HepG2 (cell line): ENCODE results near the gene FAM184B. TPM values are rescaled to one million over a fixed set of nuclear protein-coding genes. Genes with fewer than 3 reads are reported as not detected.

Source experiments
- CBX5 ChIP-seq: sonication (generic); formaldehyde crosslinking; IDR thresholded peaks from 2 replicates; pipeline ENCODE4 v1.4.0; 2020; ENCODE audit warnings: missing genetic modification reagents, borderline replicate concordance
- FOSL2 ChIP-seq: sonication (generic); formaldehyde crosslinking; IDR thresholded peaks from 2 replicates; pipeline ENCODE4 v1.4.0; 2020; ENCODE audit warnings: missing genetic modification reagents
- FOXO4 ChIP-seq: sonication (generic); formaldehyde crosslinking; conservative IDR thresholded peaks from 2 replicates; pipeline ENCODE4 v1.8.1; 2023; ENCODE audit warnings: missing genetic modification reagents
- MIXL1 ChIP-seq: IDR thresholded peaks from 2 replicates; pipeline ENCODE4 v1.6.1; 2016
- PCBP2 ChIP-seq: fragments of 200-400 bp; formaldehyde crosslinking; optimal IDR thresholded peaks from 2 replicates; pipeline ENCODE3; 2018; ENCODE audit warnings: low read length, low read depth; ENCODE audit not compliant: poor library complexity, severe bottlenecking
- RBFOX2 ChIP-seq: fragments of 200-400 bp; formaldehyde crosslinking; IDR thresholded peaks from 2 replicates; pipeline ENCODE4 v1.6.1; 2017; ENCODE audit warnings: low read depth, mild to moderate bottlenecking, low read length
- RFX5 ChIP-seq: IDR thresholded peaks from 2 replicates; pipeline ENCODE4 v1.6.1; 2011; ENCODE audit warnings: low read depth, low read length, improper control_type of control experiment
- SKIL ChIP-seq: sonication (generic); formaldehyde crosslinking; IDR thresholded peaks from 2 replicates; pipeline ENCODE4 v1.8.0; 2022; ENCODE audit warnings: missing genetic modification reagents, mild to moderate bottlenecking, moderate library complexity, borderline replicate concordance
- SP5 ChIP-seq: IDR thresholded peaks from 2 replicates; pipeline ENCODE4 v1.6.1; 2016; ENCODE audit warnings: low read depth, borderline replicate concordance
- TCF7 ChIP-seq: sonication (generic); IDR thresholded peaks from 2 replicates; pipeline ENCODE4 v1.6.1; 2016; ENCODE audit warnings: antibody characterized with exemption, low read depth
- TEAD3 ChIP-seq: optimal IDR thresholded peaks from 2 replicates; pipeline ENCODE3; 2016; ENCODE audit warnings: borderline replicate concordance
- TMF1 ChIP-seq: sonication (generic); formaldehyde crosslinking; IDR thresholded peaks from 2 replicates; pipeline ENCODE4 v1.8.1; 2022; ENCODE audit warnings: low read depth, missing genetic modification reagents
- ZFP36L1 ChIP-seq: sonication (generic); formaldehyde crosslinking; IDR thresholded peaks from 2 replicates; pipeline ENCODE4 v1.8.0; 2022; ENCODE audit warnings: mild to moderate bottlenecking, missing genetic modification reagents, moderate library complexity
- ZNF12 ChIP-seq: sonication (generic); formaldehyde crosslinking; IDR thresholded peaks from 2 replicates; pipeline ENCODE4 v1.5.0; 2020; ENCODE audit warnings: missing genetic modification reagents
- ZNF543 ChIP-seq: sonication (generic); formaldehyde crosslinking; IDR thresholded peaks from 2 replicates; pipeline ENCODE4 v1.4.0; 2020; ENCODE audit warnings: mild to moderate bottlenecking, missing genetic modification reagents
- ZNF567 ChIP-seq: sonication (generic); formaldehyde crosslinking; IDR thresholded peaks from 2 replicates; pipeline ENCODE4 v1.8.1; 2023; ENCODE audit warnings: mild to moderate bottlenecking, missing genetic modification reagents, borderline replicate concordance
- ZNF782 ChIP-seq: sonication (generic); formaldehyde crosslinking; IDR thresholded peaks from 2 replicates; pipeline ENCODE4 v1.4.0; 2020; ENCODE audit warnings: missing genetic modification reagents, mild to moderate bottlenecking, borderline replicate concordance
- polyA plus RNA-seq, 8 experiments: library from polyadenylated mRNA; depleted of rRNA in 3 of 8; stranded (reverse) in 7 of 8; unstranded in 1 of 8; fragments of >200 nt; fragmentation: Illumina TruSeq in 4 of 8; extraction: Trizol in 4 of 8; gene quantifications; 2 replicates each; pipeline versions ENCODE4 v1.2.1 to v1.2.3, GENCODE V29; 2011 to 2016; ENCODE audit warnings: low read depth in 4 of 8, missing spikeins in 1 of 8, mixed read lengths in 1 of 8; ENCODE audit not compliant: insufficient read depth in 1 of 8
- total RNA-seq, 5 experiments: library from RNA; depleted of rRNA; stranded (reverse); fragments of >200 nt; fragmentation: Illumina TruSeq; extraction: Trizol; gene quantifications; 2 replicates each; pipeline ENCODE4 v1.2.3, GENCODE V29; 2016; ENCODE audit warnings: low read depth in 1 of 5
- TF ChIP-seq, protein P1 (sequence below): IDR thresholded peaks from 2 replicates; pipeline ENCODE4 v1.6.1; 2012; ENCODE audit warnings: low read length, improper control_type of control experiment
- TF ChIP-seq, protein P2 (sequence below): fragments of 450-650 bp; IDR thresholded peaks from 2 replicates; pipeline ENCODE4 v1.6.1; 2017; ENCODE audit warnings: mild to moderate bottlenecking

The FAM184B gene
- total and polyA plus RNA-seq, 2 of the 13 experiments (the other 11 are each of a cell fraction or from before 2014, with no cell fraction given): not detected

GRCh38 chr4:17690898-17691297, 90.5 kb downstream of the FAM184B start (continued):
- TF ChIP-seq FOXO4 (CRISPR knock-in tag) (no peak), ZNF782 (CRISPR knock-in tag) (no peak), SP5 (CRISPR knock-in tag) (no peak), MIXL1 (CRISPR knock-in tag) (no peak), ZFP36L1 (CRISPR knock-in tag) (no peak), ZNF543 (CRISPR knock-in tag) (no peak), RBFOX2 (no peak), TCF7 (peak; percentile 36; the same call in 1 of the 2 replicates), PCBP2 (no peak), CBX5 (no peak), TMF1 (CRISPR knock-in tag) (no peak), RFX5 (no peak), ZNF567 (CRISPR knock-in tag) (no peak), TEAD3 (peak; percentile 36), FOSL2 (CRISPR knock-in tag) (peak; percentile 80), SKIL (no peak), ZNF12 (CRISPR knock-in tag) (no peak)
- TF ChIP-seq, protein P1, sequence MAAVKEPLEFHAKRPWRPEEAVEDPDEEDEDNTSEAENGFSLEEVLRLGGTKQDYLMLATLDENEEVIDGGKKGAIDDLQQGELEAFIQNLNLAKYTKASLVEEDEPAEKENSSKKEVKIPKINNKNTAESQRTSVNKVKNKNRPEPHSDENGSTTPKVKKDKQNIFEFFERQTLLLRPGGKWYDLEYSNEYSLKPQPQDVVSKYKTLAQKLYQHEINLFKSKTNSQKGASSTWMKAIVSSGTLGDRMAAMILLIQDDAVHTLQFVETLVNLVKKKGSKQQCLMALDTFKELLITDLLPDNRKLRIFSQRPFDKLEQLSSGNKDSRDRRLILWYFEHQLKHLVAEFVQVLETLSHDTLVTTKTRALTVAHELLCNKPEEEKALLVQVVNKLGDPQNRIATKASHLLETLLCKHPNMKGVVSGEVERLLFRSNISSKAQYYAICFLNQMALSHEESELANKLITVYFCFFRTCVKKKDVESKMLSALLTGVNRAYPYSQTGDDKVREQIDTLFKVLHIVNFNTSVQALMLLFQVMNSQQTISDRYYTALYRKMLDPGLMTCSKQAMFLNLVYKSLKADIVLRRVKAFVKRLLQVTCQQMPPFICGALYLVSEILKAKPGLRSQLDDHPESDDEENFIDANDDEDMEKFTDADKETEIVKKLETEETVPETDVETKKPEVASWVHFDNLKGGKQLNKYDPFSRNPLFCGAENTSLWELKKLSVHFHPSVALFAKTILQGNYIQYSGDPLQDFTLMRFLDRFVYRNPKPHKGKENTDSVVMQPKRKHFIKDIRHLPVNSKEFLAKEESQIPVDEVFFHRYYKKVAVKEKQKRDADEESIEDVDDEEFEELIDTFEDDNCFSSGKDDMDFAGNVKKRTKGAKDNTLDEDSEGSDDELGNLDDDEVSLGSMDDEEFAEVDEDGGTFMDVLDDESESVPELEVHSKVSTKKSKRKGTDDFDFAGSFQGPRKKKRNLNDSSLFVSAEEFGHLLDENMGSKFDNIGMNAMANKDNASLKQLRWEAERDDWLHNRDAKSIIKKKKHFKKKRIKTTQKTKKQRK: no peak
- TF ChIP-seq, protein P2, sequence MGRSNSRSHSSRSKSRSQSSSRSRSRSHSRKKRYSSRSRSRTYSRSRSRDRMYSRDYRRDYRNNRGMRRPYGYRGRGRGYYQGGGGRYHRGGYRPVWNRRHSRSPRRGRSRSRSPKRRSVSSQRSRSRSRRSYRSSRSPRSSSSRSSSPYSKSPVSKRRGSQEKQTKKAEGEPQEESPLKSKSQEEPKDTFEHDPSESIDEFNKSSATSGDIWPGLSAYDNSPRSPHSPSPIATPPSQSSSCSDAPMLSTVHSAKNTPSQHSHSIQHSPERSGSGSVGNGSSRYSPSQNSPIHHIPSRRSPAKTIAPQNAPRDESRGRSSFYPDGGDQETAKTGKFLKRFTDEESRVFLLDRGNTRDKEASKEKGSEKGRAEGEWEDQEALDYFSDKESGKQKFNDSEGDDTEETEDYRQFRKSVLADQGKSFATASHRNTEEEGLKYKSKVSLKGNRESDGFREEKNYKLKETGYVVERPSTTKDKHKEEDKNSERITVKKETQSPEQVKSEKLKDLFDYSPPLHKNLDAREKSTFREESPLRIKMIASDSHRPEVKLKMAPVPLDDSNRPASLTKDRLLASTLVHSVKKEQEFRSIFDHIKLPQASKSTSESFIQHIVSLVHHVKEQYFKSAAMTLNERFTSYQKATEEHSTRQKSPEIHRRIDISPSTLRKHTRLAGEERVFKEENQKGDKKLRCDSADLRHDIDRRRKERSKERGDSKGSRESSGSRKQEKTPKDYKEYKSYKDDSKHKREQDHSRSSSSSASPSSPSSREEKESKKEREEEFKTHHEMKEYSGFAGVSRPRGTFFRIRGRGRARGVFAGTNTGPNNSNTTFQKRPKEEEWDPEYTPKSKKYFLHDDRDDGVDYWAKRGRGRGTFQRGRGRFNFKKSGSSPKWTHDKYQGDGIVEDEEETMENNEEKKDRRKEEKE: no peak
